SHP77 (cell line): ENCODE measurements around the gene NAPSA.
A peak's percentile ranks its signal among the peaks of the same experiment; 100 is the strongest.
"Not testable (repeated sequence)": the region's sequence is repeated elsewhere in the genome, so short reads cannot be mapped to it uniquely, and the experiment has no call there.

Source experiments
- DNase-seq, 2 experiments: peaks; one replicate each; lab custom pipeline; 2025; lab: John Stamatoyannopoulos, UW

The NAPSA gene

GRCh38 chr19:50330365-50331078 lies 34.9 kb downstream of the NAPSA start:
- DNase-seq: peak; percentile 78 to 81

- DNase-seq: not testable (repeated sequence)
Observed at GRCh38 chr19:50329926-50330294, 35.5 kb downstream of the NAPSA start.

- peak; percentile 99 for DNase-seq
Observed at GRCh38 chr19:50329146-50329925, 36.1 kb downstream of the NAPSA start, which contains the start of gene KCNC3. Gene KCNC3 (minus strand): TSS chr19:50329377. CDS start chr19:50329082, 295 bp downstream.

GRCh38 chr19:50328873-50329145 lies 36.6 kb downstream of the NAPSA start:
- no peak for DNase-seq

GRCh38 chr19:50328224-50328872 lies 37.1 kb downstream of the NAPSA start:
- peak in 1 of 2 experiments; percentile 27 for DNase-seq

- DNase-seq: no peak
Observed at GRCh38 chr19:50327461-50328223, 37.8 kb downstream of the NAPSA start.

- no peak for DNase-seq
Observed at GRCh38 chr19:50327013-50327412, 38.4 kb downstream of the NAPSA start.

- no peak for DNase-seq
Observed at GRCh38 chr19:50326101-50326664, 39.3 kb downstream of the NAPSA start.

- peak; percentile 93 for DNase-seq
Observed at GRCh38 chr19:50325310-50326100, 39.9 kb downstream of the NAPSA start.

GRCh38 chr19:50324331-50324730 lies 41.1 kb downstream of the NAPSA start:
- DNase-seq: no peak

GRCh38 chr19:50323782-50324133 lies 41.7 kb downstream of the NAPSA start:
- no peak for DNase-seq

- no peak for DNase-seq
Observed at GRCh38 chr19:50322931-50323781, 42.3 kb downstream of the NAPSA start.

- DNase-seq: no peak
Observed at GRCh38 chr19:50322234-50322633, 43.2 kb downstream of the NAPSA start.

- DNase-seq: no peak
Observed at GRCh38 chr19:50321831-50322230, 43.6 kb downstream of the NAPSA start.

- no peak for DNase-seq
Observed at GRCh38 chr19:50320596-50320995, 44.8 kb downstream of the NAPSA start.

- DNase-seq: no peak
Observed at GRCh38 chr19:50320051-50320450, 45.4 kb downstream of the NAPSA start.

GRCh38 chr19:50319156-50319555 lies 46.3 kb downstream of the NAPSA start:
- DNase-seq: no peak

- DNase-seq: no peak
Observed at GRCh38 chr19:50318438-50318837, 47.0 kb downstream of the NAPSA start.

GRCh38 chr19:50317115-50317514 lies 48.3 kb downstream of the NAPSA start:
- no peak for DNase-seq

GRCh38 chr19:50315773-50316448 lies 49.5 kb downstream of the NAPSA start:
- DNase-seq: peak; percentile 54 to 67
